T-helper 2 cell (primary cell): ENCODE measurements around the gene OR2J3.
"Not testable (repeated sequence)": the region's sequence is repeated elsewhere in the genome, so short reads cannot be mapped to it uniquely, and the experiment has no call there.

Experiments
- DNase-seq, 5 experiments: peaks; one replicate each; pipeline versions ENCODE4 v3.0.0 to v3.0.0-alpha.2; 2012 to 2022
- total RNA-seq, 2 donors: gene quantifications; one replicate each; lab custom pipeline; 2026; lab: John Stamatoyannopoulos, UW

Gene OR2J3
- 0 reads per million in 2 donors for total RNA-seq

DNA sequence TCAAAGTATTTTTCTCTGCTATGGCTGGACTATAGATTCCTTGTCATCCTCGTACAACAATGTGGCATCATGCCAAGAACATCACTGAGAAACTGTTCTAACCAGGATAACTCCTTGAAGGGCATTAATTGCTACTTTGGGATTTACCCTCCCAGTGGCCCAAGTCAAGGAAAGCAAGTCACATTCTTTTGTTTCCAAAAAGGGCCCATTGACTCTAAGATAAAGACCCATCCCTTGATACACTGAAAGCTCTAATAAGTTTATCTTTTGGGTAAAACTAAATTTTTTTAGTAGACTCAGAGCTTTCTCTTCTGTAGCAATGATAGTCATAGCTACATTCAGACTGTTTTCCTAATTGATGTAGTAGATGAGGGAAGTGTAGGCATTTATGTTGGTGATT, at the start of gene OR2J3:
Gene OR2J3, plus strand, starts transcription at position 301 of the 400 bp plus-strand sequence. CDS start 3,833 bp downstream, outside the sequence.
- no peak for DNase-seq

GRCh38 chr6:29071831-29072723, 35.8 kb upstream of the OR2J3 start:
- DNase-seq, result peak in 2 of 5 experiments; percentile 3 to 5

GRCh38 chr6:29079203-29079602, 28.7 kb upstream of the OR2J3 start:
- no peak for DNase-seq

- DNase-seq, result no peak
These were observed 26.5 kb upstream of the OR2J3 start for GRCh38 chr6:29081312-29081711.

DNA sequence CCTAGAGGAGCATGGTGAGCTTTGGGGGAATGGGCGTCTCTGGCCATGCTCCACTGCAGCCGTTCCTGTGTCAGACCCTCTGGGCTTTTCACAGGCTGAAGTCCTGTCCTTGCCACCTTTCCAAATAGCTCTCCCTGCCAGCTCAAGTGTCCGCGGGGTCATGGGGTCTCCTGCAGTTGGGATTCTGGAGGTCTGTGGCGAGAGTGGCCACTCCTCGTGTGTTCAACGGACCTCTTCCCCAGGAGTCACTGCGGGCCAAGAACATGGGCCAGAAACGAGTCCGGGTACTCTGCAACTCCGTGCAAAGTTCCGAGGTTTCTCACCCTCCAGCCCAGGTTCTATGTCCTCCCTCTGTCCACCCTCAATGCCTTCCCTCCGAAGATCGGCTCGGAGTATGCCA, 25.4 kb upstream of the OR2J3 start:
- no peak for DNase-seq

DNA sequence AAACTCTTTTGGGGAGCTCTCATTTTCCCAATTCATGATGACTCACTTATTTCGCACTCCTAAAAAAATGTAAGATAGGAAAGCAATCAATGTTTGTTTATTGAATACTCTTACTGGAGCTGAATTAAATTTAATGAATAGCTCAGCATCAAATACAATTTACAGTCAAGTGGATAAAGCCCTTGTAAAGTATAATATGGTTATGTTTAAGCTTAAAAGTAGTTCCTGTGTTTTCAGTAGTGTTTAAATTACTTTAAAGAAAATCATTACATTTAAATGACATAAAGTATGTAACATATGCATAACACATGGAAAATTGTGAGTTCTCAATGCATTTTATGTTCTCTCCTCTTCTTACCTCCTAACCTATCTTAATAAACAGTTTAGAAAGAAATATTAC, 20.6 kb upstream of the OR2J3 start, which contains the start of gene OR2B3:
Gene OR2B3, minus strand, starts transcription at position 101 of the 400 bp plus-strand sequence. Its CDS starts 65 bp downstream, at position 36.
- no peak for DNase-seq

DNA sequence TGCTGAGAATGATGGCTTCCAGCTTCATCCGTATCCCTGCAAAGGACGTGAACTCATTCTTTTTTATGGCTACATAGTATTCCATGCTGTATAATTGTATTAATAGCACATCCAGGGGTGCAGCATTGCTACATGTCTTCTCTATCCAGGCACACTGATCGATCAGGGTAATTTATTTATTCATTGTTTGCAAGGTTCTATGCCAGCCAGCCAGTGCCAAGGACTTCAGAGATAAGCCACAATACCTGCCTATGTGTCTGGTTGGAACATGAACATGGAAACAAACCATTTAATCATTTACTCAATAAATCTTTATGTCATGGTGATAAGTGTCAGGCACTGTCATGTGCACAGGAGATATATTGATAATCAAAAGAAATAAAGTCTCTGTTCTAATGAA, 14.9 kb upstream of the OR2J3 start:
- no peak for DNase-seq

GRCh38 chr6:29097803-29098202, 10.1 kb upstream of the OR2J3 start:
- no peak for DNase-seq

DNA sequence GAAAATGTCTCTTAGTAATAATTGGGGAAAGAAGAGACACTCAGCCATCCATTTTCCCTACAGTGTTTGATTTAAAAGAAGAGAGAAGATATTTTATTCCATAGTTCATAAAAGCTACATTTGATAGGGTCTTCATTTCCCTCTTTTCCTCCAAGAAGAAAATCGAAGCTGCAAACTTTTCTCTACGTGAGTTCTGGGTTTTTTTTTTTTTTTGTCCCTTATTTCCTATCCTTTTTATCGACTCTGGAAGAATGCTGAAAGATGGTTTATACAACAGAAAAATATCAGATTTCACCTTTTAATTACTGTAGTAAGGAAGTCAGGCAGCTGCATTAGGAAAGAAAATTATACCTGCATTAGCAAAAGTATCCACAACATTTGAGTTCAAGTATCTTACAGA, 8.7 kb upstream of the OR2J3 start, which contains the start of gene OR2J1:
Gene OR2J1, plus strand, starts transcription at position 301 of the 400 bp plus-strand sequence. CDS start 1,453 bp downstream, outside the sequence.
- DNase-seq, result no peak

DNA sequence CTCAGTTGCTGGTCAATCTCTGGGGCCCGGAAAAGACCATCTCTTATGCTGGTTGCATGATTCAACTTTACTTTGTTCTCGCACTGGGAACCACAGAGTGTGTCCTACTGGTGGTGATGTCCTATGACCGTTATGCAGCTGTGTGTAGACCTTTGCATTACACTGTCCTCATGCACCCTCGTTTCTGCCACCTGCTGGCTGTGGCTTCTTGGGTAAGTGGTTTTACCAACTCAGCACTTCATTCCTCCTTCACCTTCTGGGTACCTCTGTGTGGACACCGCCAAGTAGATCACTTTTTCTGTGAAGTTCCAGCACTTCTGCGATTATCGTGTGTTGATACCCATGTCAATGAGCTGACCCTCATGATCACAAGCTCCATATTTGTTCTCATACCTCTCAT, 4.3 kb downstream of the OR2J3 start:
- DNase-seq, result peak in 1 of 5 experiments; percentile 0

GRCh38 chr6:29114964-29115363, 7.1 kb downstream of the OR2J3 start:
- not testable (repeated sequence) for DNase-seq

DNA sequence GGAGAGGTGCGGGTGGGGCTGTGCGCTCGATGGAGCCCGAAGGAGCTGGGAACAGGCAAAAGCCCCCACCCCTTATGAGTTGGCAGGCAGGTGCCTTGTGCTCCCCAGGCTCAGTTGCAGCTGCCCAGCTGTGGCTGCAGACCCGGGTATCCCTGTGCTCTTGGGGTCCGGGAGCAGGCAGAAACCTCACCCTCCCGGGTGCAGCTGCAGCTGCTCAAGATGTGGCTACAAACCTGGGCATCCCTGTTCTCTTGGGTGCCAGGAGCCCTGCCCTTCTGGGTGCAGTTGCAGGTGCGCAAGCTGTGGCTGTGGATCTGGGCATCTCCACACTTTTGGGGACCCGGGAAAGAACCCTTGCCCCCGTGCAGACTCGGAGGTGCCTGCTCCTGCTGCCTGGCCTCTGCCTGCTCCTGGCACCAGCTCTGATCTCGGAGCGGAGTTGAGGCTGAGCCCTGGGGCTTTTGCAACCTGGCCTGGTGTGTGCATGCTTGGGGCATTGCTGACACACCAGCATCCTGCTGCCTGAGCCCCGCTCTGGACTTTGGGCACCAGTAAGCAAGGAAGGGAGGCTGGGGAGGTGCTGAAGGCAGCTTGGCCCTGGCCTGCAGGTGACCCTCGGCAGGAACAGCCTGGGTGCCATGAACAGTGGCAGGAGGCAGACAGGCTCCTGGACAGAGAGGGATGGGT, 21.6 kb downstream of the OR2J3 start:
- no peak for DNase-seq

GRCh38 chr6:29130644-29131043, 22.8 kb downstream of the OR2J3 start:
- no peak for DNase-seq

DNA sequence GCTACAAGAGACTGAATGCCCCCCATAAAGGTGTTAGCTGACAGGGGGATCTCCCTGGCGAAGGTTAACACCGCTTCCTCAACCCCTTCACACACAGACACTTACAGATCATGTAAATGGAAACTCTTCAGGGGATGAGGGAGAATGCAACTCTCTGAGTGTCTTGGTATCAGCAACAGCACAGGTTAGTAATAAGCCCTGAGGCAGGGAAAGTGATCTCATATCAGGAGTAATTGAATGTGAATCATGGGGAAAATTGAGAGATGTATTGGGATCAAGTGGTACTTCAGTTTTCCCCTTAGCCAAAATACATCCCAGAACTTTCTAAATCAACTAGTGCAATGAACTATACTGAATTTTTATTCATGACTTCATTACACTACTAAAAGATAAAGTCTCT, 23.8 kb downstream of the OR2J3 start:
- DNase-seq, result no peak

DNA sequence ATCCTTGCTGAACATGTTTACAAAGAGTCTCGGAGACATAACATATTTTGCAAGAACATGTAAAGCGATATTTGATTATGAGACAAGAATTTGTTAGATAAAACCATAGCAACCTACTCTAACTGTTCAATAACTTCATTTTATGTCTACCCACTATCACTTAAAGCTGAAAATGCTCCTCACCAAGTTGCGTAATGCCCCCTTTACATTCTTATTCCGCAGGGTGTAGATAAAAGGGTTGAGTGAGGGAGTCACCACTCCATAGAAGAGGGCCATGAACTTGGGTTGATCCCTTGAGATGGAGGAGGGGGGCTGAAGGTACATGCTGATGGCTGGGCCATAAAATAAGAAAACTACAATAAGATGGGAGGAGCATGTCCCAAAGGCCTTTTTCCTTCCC, 29.9 kb downstream of the OR2J3 start:
- DNase-seq, result no peak

DNA sequence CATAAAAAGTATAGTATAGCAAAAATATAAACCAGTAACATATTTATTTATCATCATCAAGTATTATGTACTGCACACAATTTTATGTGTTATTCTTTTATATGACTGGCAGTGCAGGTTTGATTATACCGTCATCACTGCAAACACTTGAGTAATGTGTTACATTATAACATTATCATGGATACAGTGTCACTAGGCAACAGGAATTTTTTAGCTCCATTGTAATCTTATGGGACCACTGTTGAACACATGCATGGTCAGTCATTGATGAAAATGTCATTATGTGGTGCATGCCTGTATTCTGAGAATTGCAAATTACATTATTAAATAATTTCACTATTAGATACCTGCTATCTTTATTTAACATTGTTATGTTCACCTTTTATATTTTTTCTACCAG, 33.7 kb downstream of the OR2J3 start:
- no peak for DNase-seq

GRCh38 chr6:29142309-29142708, 34.5 kb downstream of the OR2J3 start:
- DNase-seq, result no peak

DNA sequence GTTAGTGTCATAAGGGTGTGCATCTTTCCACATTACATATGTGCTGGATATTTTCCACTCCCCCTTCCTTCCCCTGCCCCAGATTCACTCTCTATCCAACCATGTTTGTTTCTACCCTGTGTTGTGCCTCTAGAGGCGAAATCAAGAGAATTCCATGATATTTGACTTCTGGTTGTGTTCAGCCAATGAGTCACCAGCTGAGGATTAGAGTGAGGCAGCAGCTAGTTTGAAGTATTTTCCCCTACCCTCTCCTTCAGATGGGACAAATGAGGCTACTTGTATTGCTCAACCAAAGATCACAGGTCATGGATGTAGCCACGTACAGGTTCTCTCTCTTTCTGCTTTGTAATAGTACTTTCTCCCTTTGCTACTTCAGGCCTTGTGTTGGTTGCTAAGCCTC, 38.3 kb downstream of the OR2J3 start:
- no peak for DNase-seq

DNA sequence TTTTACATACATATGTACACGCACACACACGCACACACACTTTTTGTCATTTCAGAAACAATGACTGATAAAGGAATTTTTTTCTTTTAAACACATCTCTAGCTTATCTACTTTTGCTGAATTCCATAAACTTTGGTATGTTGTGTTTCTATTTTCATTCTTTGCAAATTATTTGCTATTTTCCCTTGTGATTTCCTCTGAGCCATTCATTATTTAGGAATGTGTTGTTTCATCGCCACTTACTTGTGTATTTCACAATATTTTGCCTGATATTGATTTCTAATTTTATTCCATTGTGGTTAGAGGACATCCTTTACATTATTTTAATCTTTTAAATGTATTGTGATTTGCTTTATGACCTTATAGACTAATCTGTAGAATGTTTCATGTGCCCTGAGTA, 39.2 kb downstream of the OR2J3 start:
- no peak for DNase-seq

DNA sequence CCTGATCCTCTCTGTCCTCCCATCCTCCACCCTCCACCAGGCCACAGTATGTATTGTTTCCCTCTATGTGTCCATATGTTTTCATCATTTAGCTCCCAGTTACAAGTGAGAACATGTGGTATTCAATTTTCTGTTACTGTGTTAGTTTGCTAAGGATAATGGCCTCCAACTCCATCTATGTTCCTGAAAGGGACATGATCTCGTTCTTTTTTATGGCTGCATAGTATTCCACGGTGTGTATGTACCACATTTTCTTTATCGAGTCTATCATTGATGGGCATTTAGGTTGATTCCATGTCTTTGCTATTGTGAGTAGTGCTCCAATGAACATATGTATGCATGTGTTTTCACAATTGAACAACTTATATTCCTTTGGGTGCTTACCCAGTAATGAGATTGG, 41.6 kb downstream of the OR2J3 start:
- DNase-seq, result not testable (repeated sequence)

DNA sequence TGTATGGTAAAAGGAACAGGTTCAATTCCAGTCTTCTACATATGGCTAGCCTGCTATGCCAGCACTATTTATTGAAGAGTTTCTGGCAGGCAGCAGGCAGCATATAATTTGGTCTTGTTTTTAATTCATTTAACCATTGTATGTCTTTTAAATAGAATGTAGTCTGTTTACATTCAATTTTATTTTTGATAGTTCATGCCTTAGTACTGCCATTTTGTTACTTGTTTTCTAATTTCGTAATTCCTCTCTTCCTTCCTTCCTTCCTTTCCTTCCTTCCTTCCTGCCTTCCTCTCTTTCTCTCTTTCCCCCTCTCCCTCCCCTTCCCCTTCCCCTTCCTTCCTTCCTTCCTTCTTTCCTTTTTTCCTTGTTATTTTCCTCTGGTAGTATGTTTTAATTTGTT, 45.2 kb downstream of the OR2J3 start:
- DNase-seq, result no peak

DNA sequence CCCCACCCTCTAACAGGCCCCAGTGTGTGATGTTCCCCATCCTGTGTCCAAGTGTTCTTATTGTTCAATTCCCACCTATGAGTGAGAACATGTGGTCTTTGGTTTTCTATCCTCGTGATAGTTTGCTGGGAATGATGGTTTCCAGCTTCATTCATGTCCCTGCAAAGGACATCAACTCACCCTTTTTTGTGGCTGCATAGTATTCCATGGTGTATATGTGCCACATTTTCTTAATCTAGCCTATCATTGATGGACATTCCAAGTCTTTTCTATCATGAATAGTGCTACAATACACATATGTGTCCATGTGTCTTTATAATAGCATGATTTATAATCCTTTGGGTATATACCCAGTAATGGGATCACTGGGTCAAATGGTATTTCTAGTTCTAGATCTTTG, 47.3 kb downstream of the OR2J3 start:
- DNase-seq, result not testable (repeated sequence)

DNA sequence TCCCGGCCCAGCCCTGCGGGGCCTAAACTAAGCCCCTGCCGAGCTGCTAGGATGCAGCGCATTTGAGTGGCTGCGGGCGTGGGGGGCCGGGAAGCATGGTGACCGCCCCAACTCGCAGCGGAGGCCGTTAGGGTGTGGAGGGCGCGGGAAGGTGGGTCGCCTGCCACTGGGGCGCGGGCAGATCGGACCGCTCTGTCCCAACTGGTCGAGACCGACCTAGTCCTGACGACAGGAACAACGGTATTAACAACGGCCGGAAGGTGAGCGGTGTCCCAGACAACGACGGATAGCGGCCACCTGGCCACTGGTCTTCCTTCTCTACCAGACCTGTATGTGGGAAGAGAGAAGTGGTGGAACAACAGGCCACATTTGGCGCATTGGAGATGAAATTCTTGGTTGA, 52.1 kb downstream of the OR2J3 start:
- not testable (repeated sequence) for DNase-seq
